IMR-90 (cell line): Measurements from ENCODE around the gene NADK2. TPM values are rescaled to one million over a fixed set of nuclear protein-coding genes. Genes with fewer than 3 reads are reported as not detected.

ENCODE experiments used
- ATAC-seq: fragments of 200-7000 bp; cut with Tn5 transposase; 2 replicates; pipeline ENCODE4 v1.9.1; 2020; ENCODE audit warnings: low read depth, mild to moderate bottlenecking, moderate library complexity
- BruUV-seq: library from RNA; stranded (reverse); fragments of 400-500 nt; replicated peaks from 2 replicates; lab custom pipeline; 2021; lab: Mats Ljungman, UMichigan
- CTCF ChIA-PET: fragments of 300-600 bp; formaldehyde crosslinking; extraction: SDS; loops from one replicate; lab custom pipeline; 2021; ENCODE audit warnings: antibody characterized with exemption; lab: Yijun Ruan, JAX
- POLR2A ChIA-PET: fragments of 300-600 bp; sonication (Branson Sonifier 250); formaldehyde crosslinking; loops from one replicate; lab custom pipeline; 2022; ENCODE audit warnings: antibody characterized with exemption; ENCODE audit not compliant: unreplicated experiment; lab: Charles Lee
- DNase-seq: peaks from one replicate; pipeline ENCODE4 v3.0.0; 2013
- H2AFZ ChIP-seq: replicated peaks from 2 replicates; pipeline ENCODE3; 2013; ENCODE audit warnings: low read length, mild to moderate bottlenecking; ENCODE audit not compliant: poor library complexity
- H2AK5ac ChIP-seq: 2 replicates; pipeline ENCODE4 v1.6.1; 2013; ENCODE audit warnings: low read depth, low read length, inconsistent platforms
- H2AK9ac ChIP-seq: replicated peaks from 2 replicates; pipeline ENCODE3; 2013; ENCODE audit warnings: mild to moderate bottlenecking, low read depth, low read length, moderate library complexity; ENCODE audit not compliant: poor library complexity
- H2BK120ac ChIP-seq: 2 replicates; pipeline ENCODE4 v1.6.1; 2013; ENCODE audit warnings: low read depth, low read length, inconsistent platforms
- H2BK15ac ChIP-seq: 3 replicates; pipeline ENCODE4 v1.6.1; 2013; ENCODE audit warnings: low read depth, low read length, inconsistent platforms
- H2BK20ac ChIP-seq: 2 replicates; pipeline ENCODE4 v1.6.1; 2013; ENCODE audit warnings: low read depth, mild to moderate bottlenecking, inconsistent platforms, low read length, moderate library complexity
- H2BK5ac ChIP-seq: 2 replicates; pipeline ENCODE4 v1.6.1; 2013; ENCODE audit warnings: mild to moderate bottlenecking, low read depth, low read length, inconsistent platforms; ENCODE audit not compliant: poor library complexity, severe bottlenecking
- H3K14ac ChIP-seq: replicated peaks from 2 replicates; pipeline ENCODE4 v1.6.1; 2013; ENCODE audit warnings: low read depth, low read length, inconsistent platforms
- H3K18ac ChIP-seq: 2 replicates; pipeline ENCODE4 v1.6.1; 2013; ENCODE audit warnings: low read depth, low read length, control low read depth
- H3K23ac ChIP-seq: 2 replicates; pipeline ENCODE4 v1.6.1; 2013; ENCODE audit warnings: low read depth, low read length, inconsistent platforms
- H3K27ac ChIP-seq: 2 replicates; pipeline ENCODE4 v1.5.1; 2013; ENCODE audit warnings: mild to moderate bottlenecking, control low read depth, low read length; ENCODE audit not compliant: insufficient read depth
- H3K27me3 ChIP-seq: 2 replicates; pipeline ENCODE4 v1.6.1; 2013; ENCODE audit warnings: low read length; ENCODE audit not compliant: control insufficient read depth, insufficient read depth
- H3K36me3 ChIP-seq: 2 replicates; pipeline ENCODE4 v1.6.1; 2013; ENCODE audit warnings: low read length, mixed read lengths; ENCODE audit not compliant: control insufficient read depth, insufficient read depth
- H3K4ac ChIP-seq: 2 replicates; pipeline ENCODE4 v1.6.1; 2013; ENCODE audit warnings: low read depth, low read length, inconsistent platforms
- H3K4me1 ChIP-seq: 2 replicates; pipeline ENCODE4 v1.6.1; 2013; ENCODE audit warnings: low read length, mixed read lengths; ENCODE audit not compliant: control insufficient read depth, insufficient read depth
- H3K4me2 ChIP-seq: 2 replicates; pipeline ENCODE4 v1.6.1; 2013; ENCODE audit warnings: low read depth, mild to moderate bottlenecking, control low read depth, low read length, moderate library complexity
- H3K4me3 ChIP-seq: 2 replicates; pipeline ENCODE4 v1.5.1; 2013; ENCODE audit warnings: low read depth, mild to moderate bottlenecking, control low read depth, low read length, moderate library complexity; ENCODE audit not compliant: insufficient read depth
- H3K56ac ChIP-seq: 2 replicates; pipeline ENCODE4 v1.6.1; 2013; ENCODE audit warnings: low read length, inconsistent platforms; ENCODE audit not compliant: insufficient read depth; ENCODE audit errors: extremely low read depth
- H3K79me1 ChIP-seq, 2 experiments: 2 replicates each; pipeline ENCODE4 v1.6.1; 2013; ENCODE audit warnings: low read length in 2 of 2, inconsistent platforms in 1 of 2, low read depth in 1 of 2
- H3K9ac ChIP-seq: 2 replicates; pipeline ENCODE4 v1.6.1; 2013; ENCODE audit warnings: low read depth, low read length, control low read depth
- H3K9me1 ChIP-seq: 2 replicates; pipeline ENCODE4 v1.6.1; 2013; ENCODE audit warnings: low read length, inconsistent platforms; ENCODE audit not compliant: insufficient read depth
- H3K9me3 ChIP-seq: 2 replicates; pipeline ENCODE4 v1.6.1; 2013; ENCODE audit warnings: low read length; ENCODE audit not compliant: control insufficient read depth, insufficient read depth
- H4K20me1 ChIP-seq: 2 replicates; pipeline ENCODE4 v1.6.1; 2013; ENCODE audit warnings: low read length, inconsistent platforms; ENCODE audit not compliant: insufficient read depth
- H4K5ac ChIP-seq: 2 replicates; pipeline ENCODE4 v1.6.1; 2013; ENCODE audit warnings: mild to moderate bottlenecking, low read depth, low read length, control low read depth
- H4K8ac ChIP-seq, 2 experiments: 2 replicates each; pipeline ENCODE4 v1.6.1; 2013; ENCODE audit warnings: low read depth in 2 of 2, low read length in 2 of 2, control low read depth in 1 of 2, inconsistent platforms in 1 of 2
- H4K91ac ChIP-seq: 2 replicates; pipeline ENCODE4 v1.6.1; 2013; ENCODE audit warnings: low read depth, low read length, inconsistent platforms; ENCODE audit not compliant: insufficient read depth
- CEBPB ChIP-seq: IDR thresholded peaks from 2 replicates; pipeline ENCODE4 v1.6.1; 2012; ENCODE audit warnings: low read depth, low read length, improper control_type of control experiment
- ELK1 ChIP-seq: fragments of 150-350 bp; IDR thresholded peaks from 2 replicates; pipeline ENCODE4 v1.6.1; 2016; ENCODE audit warnings: low read depth, mild to moderate bottlenecking, low read length, moderate library complexity, borderline replicate concordance
- MAZ ChIP-seq: IDR thresholded peaks from 2 replicates; pipeline ENCODE4 v1.6.1; 2012; ENCODE audit warnings: low read depth, mild to moderate bottlenecking, low read length, improper control_type of control experiment, moderate library complexity, borderline replicate concordance
- MXI1 ChIP-seq: IDR thresholded peaks from 2 replicates; pipeline ENCODE4 v1.6.1; 2012; ENCODE audit warnings: low read depth, mild to moderate bottlenecking, low read length, moderate library complexity, borderline replicate concordance
- POLR2A ChIP-seq: IDR thresholded peaks from 2 replicates; pipeline ENCODE4 v1.6.1; 2012; ENCODE audit warnings: mild to moderate bottlenecking, low read depth, low read length
- RAD21 ChIP-seq: IDR thresholded peaks from 2 replicates; pipeline ENCODE4 v1.6.1; 2012; ENCODE audit warnings: low read length, improper control_type of control experiment
- SMC3 ChIP-seq: fragments of 150-350 bp; IDR thresholded peaks from 2 replicates; pipeline ENCODE4 v1.6.1; 2016; ENCODE audit warnings: low read depth, mild to moderate bottlenecking, antibody characterized with exemption, low read length, moderate library complexity
- USF2 ChIP-seq: fragments of 150-350 bp; IDR thresholded peaks from 2 replicates; pipeline ENCODE4 v1.6.1; 2017; ENCODE audit warnings: mild to moderate bottlenecking, antibody characterized with exemption, low read length, low read depth
- WGBS, 2 experiments: methylation state at CpG; one replicate each; pipeline versions ENCODE4 v1.1.5 to v1.1.7; 2013; ENCODE audit warnings: missing lambda C conversion rate in 2 of 2; ENCODE audit not compliant: insufficient read length in 1 of 2; ENCODE audit errors: extremely low coverage in 2 of 2; 5-methylcytosine and 5-hydroxymethylcytosine counted together
- dilution Hi-C: fragments of 300-500 bp; cut with HindIII; formaldehyde crosslinking; loops from one replicate; pipeline ENCODE4 v1.14.3; 2018; ENCODE audit warnings: low sequenced_read_pairs; ENCODE audit not compliant: unreplicated experiment
- in situ Hi-C: fragments of 300-500 bp; cut with MboI; formaldehyde crosslinking; loops from 3 replicates; pipeline ENCODE4 v1.14.3; 2019; ENCODE audit warnings: low sequenced_read_pairs, inconsistent platforms, mixed read lengths
- intact Hi-C: fragments of 100-400 bp; cut with micrococcal nuclease; formaldehyde crosslinking; loops from 2 replicates; pipeline ENCODE4 v1.10.0; 2022
- polyA plus RNA-seq, 3 experiments: library from polyadenylated mRNA; depleted of rRNA; stranded (reverse); fragments of >200 nt; gene quantifications; 2 replicates each; pipeline ENCODE4 v1.2.3, GENCODE V29; 2012; ENCODE audit warnings: low replicate concordance in 1 of 3
- total RNA-seq: library from RNA; depleted of rRNA; stranded (reverse); fragments of >200 nt; gene quantifications from 2 replicates; pipeline ENCODE4 v1.2.3, GENCODE V29; 2012

NADK2 gene
- total and polyA plus RNA-seq, 2 of the 4 experiments (the other 2 are of a cell fraction): 7.4 to 17.4 TPM

GRCh38 chr5:36232533-36232932, 9.2 kb downstream of the NADK2 start:
- no peaks in the 10 kb centered on the region for H3K36me3 ChIP-seq
- no peak overlapping the region for H3K4ac ChIP-seq
- no peak overlapping the region for H4K8ac ChIP-seq
- DNase-seq (no peak), ATAC-seq (no peak)
- H4K91ac ChIP-seq: no peak overlapping the region
- H2AK5ac ChIP-seq: no peak overlapping the region
- H3K56ac ChIP-seq: no peak overlapping the region
- H3K18ac ChIP-seq: no peak overlapping the region
- H2BK15ac ChIP-seq: no peak overlapping the region
- 100% methylated on average over 2 of the region's 3 CpGs; no CpG with 5 or more reads in 1 of the 2 experiments for WGBS, 2 experiments
- no peak overlapping the region for H2BK5ac ChIP-seq
- no peaks in the 10 kb centered on the region for H3K9me3 ChIP-seq
- in situ Hi-C loops: no loop called here
- H3K4me1 ChIP-seq: peaks cover 5% of the 10 kb centered on the region
- H3K23ac ChIP-seq: no peak overlapping the region
- H4K20me1 ChIP-seq: no peaks in the 10 kb centered on the region; the same call in 1 of the 2 replicates
- no peak overlapping the region for H3K9ac ChIP-seq
- ChIA-PET POLR2A (no interaction called here), CTCF (no interaction called here)
- no peaks in the 10 kb centered on the region for H3K9me1 ChIP-seq
- H2AK9ac ChIP-seq: no peak overlapping the region
- no peak overlapping the region for H3K4me2 ChIP-seq
- H2BK120ac ChIP-seq: no peak overlapping the region
- BruUV-seq: no TSS peak
- no peaks in the 10 kb centered on the region for H3K27me3 ChIP-seq
- no peak overlapping the region for H2AFZ ChIP-seq
- TF ChIP-seq CEBPB: no peak
- no peak for TF ChIP-seq RAD21
- TF ChIP-seq ELK1: no peak
- no peak for TF ChIP-seq SMC3
- no peak for TF ChIP-seq MXI1
- TF ChIP-seq MAZ: no peak
- TF ChIP-seq POLR2A: no peak
- no peak for TF ChIP-seq USF2
- H3K14ac ChIP-seq: no peak overlapping the region
- dilution Hi-C loops: no loop called here
- H3K4me3 ChIP-seq: no peak overlapping the region
- H3K27ac ChIP-seq: no peak overlapping the region
- no peak overlapping the region for H2BK20ac ChIP-seq
- H3K79me1 ChIP-seq: peaks cover 6 to 31% of the 10 kb centered on the region in 2 experiments; a peak in 3 of 4 replicates
- intact Hi-C loops: no loop called here
- H4K5ac ChIP-seq: no peak overlapping the region
